ENCODE results near the gene SCN1B.

Gene SCN1B

DNA sequence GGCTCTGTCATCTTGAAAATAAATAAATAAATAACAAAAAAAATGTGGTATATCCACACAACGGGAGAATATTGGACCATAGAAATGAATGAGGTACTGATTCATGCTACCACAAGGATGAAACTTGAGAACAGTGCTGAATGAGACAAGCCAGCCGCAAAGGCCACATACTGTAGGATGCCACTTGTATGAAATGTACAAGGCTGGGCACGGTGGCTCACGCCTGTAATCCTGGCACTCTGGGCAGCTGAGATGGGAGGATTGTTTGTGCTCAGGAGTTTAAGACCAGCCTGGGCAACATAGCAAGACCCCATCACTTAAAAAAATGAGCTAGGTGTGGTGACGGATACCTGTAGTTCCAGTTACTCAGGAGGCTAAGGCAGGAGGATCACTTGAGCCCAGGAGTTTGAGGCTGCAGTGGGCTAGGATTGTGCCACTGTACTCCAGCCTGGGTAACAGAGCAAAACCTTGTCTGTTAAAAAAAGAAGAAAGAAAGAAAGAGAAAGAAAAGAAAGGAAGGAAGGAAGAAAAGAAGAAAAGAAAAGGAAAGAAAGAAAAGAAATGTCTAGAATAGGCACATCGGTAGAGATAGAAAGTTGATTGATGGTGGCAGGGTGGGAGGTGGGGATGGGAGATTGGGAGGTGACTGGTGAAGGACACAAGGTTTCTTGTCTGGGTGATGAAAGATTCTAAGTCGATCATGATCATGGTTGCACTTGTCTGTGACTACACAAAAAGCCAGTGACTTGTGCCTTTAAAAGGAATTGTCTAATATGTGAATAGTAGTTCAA is 31.5 kb downstream of the SCN1B start:
- in situ Hi-C loops (cut with HindIII; ENCODE audit: low pct_ligation_motif_present, low pct_unique_long_range_greater_than_20kb, low sequenced_read_pairs): no loop called here
- DNase-seq: no peak

- no peak for DNase-seq
- in situ Hi-C loops (cut with HindIII; ENCODE audit: low pct_ligation_motif_present, low pct_unique_long_range_greater_than_20kb, low sequenced_read_pairs): no loop called here
These were observed 32.7 kb downstream of the SCN1B start for GRCh38 chr19:35062942-35063341.

DNA sequence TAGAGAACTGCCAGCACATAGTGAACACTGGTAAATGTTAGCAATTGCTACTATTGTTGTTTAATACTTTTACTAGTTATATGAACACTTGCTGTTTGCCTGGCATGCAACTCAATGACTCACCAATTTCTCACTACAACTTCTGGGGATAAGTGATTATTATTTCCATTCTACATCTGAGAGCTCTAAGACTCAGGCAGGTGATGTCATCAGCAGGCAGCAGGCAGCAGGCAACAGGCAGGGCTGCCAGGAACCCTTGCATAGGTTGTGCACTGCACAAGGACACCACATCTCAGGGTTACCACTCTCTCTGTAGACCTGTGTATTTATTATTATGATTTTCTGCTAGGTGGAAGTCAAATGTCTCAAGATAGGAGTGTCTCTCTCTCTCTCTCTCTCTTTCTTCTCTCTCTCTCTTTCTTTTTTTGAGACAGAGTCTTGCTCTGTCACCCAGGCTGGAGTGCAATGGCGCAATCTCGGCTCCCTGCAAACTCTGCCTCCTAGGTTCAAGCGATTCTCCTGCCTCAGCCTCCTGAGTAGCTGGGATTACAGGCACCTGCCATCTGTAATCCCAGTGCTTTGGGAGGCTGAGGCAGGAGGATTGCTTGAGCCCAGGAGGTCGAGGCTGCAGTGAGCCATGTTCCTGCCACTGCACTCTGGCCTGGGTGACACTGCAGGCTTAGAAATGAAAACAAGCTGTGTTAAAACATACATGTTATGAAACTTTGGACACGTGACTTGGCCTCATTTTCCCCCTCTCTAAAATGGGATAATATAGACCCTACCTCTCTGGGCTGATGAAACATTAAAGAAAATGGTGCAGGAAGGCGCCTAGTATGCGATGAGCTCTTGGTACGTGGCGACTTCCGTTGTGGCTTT is 33.9 kb downstream of the SCN1B start:
- DNase-seq: peak; percentile 9

GRCh38 chr19:35065574-35065973 is 35.3 kb downstream of the SCN1B start:
- DNase-seq: no peak
- in situ Hi-C loops (cut with HindIII; ENCODE audit: low pct_ligation_motif_present, low pct_unique_long_range_greater_than_20kb, low sequenced_read_pairs): no loop called here

More for the DNA sequence above, 33.9 kb downstream of the SCN1B start:
- in situ Hi-C loops (cut with HindIII; ENCODE audit: low pct_ligation_motif_present, low pct_unique_long_range_greater_than_20kb, low sequenced_read_pairs): no loop called here

- in situ Hi-C loops (cut with HindIII; ENCODE audit: low pct_ligation_motif_present, low pct_unique_long_range_greater_than_20kb, low sequenced_read_pairs): no loop called here
- no peak for DNase-seq
These were observed 35.9 kb downstream of the SCN1B start for GRCh38 chr19:35066121-35066520.

- in situ Hi-C loops (cut with HindIII; ENCODE audit: low pct_ligation_motif_present, low pct_unique_long_range_greater_than_20kb, low sequenced_read_pairs): no loop called here
- DNase-seq: peak; percentile 72
These were observed 36.7 kb downstream of the SCN1B start for GRCh38 chr19:35066691-35067563.

- in situ Hi-C loops (cut with HindIII; ENCODE audit: low pct_ligation_motif_present, low pct_unique_long_range_greater_than_20kb, low sequenced_read_pairs): no loop called here
- no peak for DNase-seq
These were observed 38.8 kb downstream of the SCN1B start for GRCh38 chr19:35068941-35069634.

DNA sequence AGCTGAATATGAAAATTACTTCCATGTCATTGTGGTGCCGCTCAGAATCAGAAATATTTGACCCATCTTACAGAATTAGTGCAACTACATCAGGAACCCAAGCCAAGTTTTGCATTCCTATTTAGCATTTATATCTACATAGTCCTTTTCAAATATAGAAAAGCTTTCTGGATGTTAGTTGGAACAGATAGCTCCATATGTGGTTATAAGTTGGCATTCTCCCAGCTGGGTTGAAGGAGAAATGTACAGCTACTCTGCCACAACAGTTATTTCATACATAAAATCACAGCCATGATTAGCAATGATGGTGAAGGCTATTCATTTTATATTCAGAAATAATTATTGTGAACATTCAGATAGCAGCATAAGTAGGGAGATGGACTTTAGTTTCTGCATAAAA is 39.4 kb downstream of the SCN1B start:
- in situ Hi-C loops (cut with HindIII; ENCODE audit: low pct_ligation_motif_present, low pct_unique_long_range_greater_than_20kb, low sequenced_read_pairs): no loop called here
- no peak for DNase-seq

- in situ Hi-C loops (cut with HindIII; ENCODE audit: low pct_ligation_motif_present, low pct_unique_long_range_greater_than_20kb, low sequenced_read_pairs): no loop called here
- DNase-seq: no peak
These were observed 40.2 kb downstream of the SCN1B start for GRCh38 chr19:35070471-35070870.

GRCh38 chr19:35073516-35073915 is 43.2 kb downstream of the SCN1B start:
- no peak for DNase-seq
- in situ Hi-C loops (cut with HindIII; ENCODE audit: low pct_ligation_motif_present, low pct_unique_long_range_greater_than_20kb, low sequenced_read_pairs): no loop called here

DNA sequence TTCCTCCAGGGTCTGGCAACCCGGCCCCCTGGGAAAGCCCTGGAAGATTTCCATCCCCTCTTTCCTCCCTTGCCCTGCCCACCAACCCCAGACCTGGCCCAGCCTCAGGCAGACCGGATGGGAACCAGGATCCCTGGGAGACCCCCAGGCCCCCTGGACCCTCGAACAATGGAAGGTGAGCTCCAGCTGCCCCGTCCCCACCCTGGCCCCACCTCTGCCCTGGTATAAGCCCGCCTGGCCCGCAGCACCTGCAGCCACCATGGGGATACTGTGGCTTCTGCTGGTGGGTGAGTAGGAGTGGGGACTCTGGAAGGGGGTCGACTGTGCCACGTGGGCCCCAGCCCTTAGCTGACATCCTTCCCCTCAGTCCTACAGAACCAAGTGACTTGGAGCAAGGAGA is 43.7 kb downstream of the SCN1B start:
- DNase-seq: no peak
- in situ Hi-C loops (cut with HindIII; ENCODE audit: low pct_ligation_motif_present, low pct_unique_long_range_greater_than_20kb, low sequenced_read_pairs): no loop called here

DNA sequence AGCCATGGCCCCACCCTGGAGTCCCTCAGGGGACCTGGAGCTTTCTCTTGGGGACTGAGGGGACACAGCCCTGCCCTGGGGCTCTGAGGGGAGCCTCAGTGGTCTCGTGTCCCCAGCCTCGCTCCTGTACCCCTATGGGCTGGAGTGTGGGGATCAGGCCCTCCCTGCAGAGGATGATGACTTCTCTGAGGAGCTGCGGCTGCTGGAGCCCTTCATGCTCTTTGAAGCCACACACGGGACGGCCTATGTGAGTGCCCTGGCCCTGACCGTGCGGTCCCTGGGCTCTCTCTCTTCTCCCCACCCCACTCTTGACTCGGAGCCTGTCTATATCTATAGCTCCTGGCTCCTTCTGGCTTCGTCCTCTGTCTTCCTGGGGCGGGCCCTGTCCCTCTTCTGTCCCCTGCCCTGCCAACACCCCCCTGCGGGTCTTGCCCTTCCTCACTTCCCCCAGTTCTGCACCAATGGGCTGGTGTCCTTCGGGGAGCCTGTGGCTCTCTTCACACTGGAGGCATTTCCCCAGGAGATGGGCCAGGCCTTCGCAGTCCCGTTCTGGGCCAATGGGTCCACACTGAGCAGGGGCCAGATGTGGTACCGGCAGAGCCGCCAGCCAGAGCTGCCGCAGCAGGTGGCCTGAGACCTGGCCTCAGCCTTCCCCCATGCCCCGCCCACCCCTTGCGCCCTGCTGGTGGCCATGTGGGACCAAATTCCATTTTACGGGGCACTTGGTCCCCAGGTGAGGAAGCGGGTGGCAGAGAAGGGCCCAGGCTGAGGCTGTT is 44.3 kb downstream of the SCN1B start:
- DNase-seq: no peak

DNA sequence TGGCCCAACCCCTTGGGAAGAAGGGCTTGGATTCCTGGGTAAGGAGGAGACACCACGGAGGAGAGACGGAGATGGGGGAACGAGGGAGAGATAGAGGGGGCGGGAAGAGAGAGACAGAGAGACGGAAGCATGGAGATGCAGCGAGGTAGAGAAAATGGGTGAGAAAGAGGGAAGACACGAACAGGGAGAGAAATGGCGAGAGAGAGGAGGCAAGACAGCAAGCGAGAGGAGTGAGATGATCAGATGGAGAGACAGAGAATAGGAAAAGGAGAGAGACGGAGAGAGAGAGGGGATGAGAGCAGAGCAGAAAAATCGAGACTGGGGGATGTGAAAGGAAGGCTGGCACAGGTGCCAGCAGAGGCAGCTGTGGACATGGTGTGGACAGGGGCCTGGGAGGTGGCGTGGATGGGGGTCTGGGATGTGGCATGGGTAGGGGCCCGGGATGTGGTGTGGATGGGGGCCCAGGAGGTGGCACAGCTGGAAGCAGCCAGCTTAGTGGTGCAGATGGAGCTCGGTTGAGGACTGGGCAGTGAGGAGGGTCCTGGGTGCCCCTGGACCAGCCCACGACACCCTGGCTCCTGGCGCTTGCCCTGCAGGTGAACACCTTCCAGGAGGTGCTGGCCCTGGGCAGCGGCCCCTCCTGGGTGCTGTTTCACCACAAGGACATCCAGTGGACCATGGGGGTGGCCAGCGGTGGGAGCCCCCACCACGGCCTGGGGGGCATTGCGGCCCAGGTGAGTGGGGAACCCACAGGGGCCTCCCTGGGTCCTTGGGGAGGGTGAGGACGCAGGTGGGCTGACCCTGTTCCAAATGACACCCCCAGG is 45.1 kb downstream of the SCN1B start:
- in situ Hi-C loops (cut with HindIII; ENCODE audit: low pct_ligation_motif_present, low pct_unique_long_range_greater_than_20kb, low sequenced_read_pairs): no loop called here
- no peak for DNase-seq

More for the DNA sequence above, 44.3 kb downstream of the SCN1B start:
- in situ Hi-C loops (cut with HindIII; ENCODE audit: low pct_ligation_motif_present, low pct_unique_long_range_greater_than_20kb, low sequenced_read_pairs): no loop called here

GRCh38 chr19:35076026-35076370 is 45.7 kb downstream of the SCN1B start:
- no peak for DNase-seq
- in situ Hi-C loops (cut with HindIII; ENCODE audit: low pct_ligation_motif_present, low pct_unique_long_range_greater_than_20kb, low sequenced_read_pairs): no loop called here

- no peak for DNase-seq
- in situ Hi-C loops (cut with HindIII; ENCODE audit: low pct_ligation_motif_present, low pct_unique_long_range_greater_than_20kb, low sequenced_read_pairs): no loop called here
These were observed 46.4 kb downstream of the SCN1B start for GRCh38 chr19:35076657-35077056.

DNA sequence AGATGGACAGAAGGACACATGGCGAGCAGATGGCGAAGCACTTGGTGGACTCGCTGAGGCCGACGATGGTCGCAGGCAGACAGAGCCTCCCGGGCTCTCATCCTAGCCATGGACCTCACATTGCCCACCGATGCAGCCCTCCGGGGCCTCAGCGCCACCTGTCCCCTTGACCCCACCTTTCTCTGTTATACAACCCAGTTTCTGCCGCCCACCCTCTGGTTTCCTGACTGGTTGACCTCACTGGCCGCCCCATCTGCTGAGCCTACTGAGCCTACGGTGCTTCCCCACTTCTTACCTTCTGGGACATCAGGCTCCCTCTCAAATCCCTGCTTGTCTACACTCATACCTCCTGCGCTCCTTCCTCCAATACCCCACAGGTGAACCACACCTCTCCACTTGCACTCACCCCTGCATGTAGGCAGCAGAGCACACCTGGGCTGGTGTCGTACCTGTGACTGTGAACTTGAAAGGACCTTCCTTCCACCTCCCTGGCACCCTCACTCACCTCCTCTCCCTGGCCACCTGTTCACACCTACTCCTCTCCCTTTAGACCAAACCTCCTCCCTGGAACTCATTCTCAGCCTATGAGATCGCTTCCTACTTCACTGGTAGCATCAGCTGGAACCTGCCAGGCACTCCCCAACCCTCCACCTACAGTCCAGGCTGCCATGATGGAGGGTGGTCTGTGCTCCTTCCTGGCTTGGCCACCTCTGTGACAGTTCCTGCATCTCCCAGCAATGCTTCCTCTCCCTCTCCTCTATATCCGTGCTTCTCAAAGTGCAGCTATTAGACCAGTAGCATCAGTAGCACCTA is 47.3 kb downstream of the SCN1B start:
- in situ Hi-C loops (cut with HindIII; ENCODE audit: low pct_ligation_motif_present, low pct_unique_long_range_greater_than_20kb, low sequenced_read_pairs): no loop called here
- no peak for DNase-seq

Measured in ACHN (cell line).